ENCODE data around the gene RIOX2. TPM values are rescaled to one million over a fixed set of nuclear protein-coding genes. Genes with fewer than 3 reads are reported as not detected.

The RIOX2 gene
- total RNA-seq, 1 donor from 2014 or later: 34.8 TPM

- H3K4me1 Mint-ChIP-seq: no peaks in the 10 kb centered on the region
- no peaks in the 10 kb centered on the region for H3K9me3 Mint-ChIP-seq
- ChIA-PET POLR2A (no interaction called here), CTCF (no interaction called here)
- no peak for TF ChIP-seq CTCF (IDR thresholded peaks at IDR 0.05)
- H3K27me3 Mint-ChIP-seq: peaks cover 3% of the 10 kb centered on the region
- intact Hi-C loops (cut with micrococcal nuclease): no loop called here
- ATAC-seq (ENCODE audit: low read depth) (no peak), DNase-seq (no peak)
- H3K27ac Mint-ChIP-seq: no peak overlapping the region
- no peak overlapping the region for H3K4me3 Mint-ChIP-seq
- no peaks in the 10 kb centered on the region for H3K36me3 Mint-ChIP-seq (ENCODE audit: low read depth)
These were observed 9.7 kb upstream of the RIOX2 start for GRCh38 chr3:97981886-97982285.

- no peak for DNase-seq
- H3K4me3 Mint-ChIP-seq: no peak overlapping the region
- no peaks in the 10 kb centered on the region for H3K9me3 Mint-ChIP-seq
- H3K27me3 Mint-ChIP-seq: no peaks in the 10 kb centered on the region
- CTCF ChIA-PET: no interaction called here
- ATAC-seq (ENCODE audit: low read depth): no peak
- no peaks in the 10 kb centered on the region for H3K4me1 Mint-ChIP-seq
- H3K36me3 Mint-ChIP-seq (ENCODE audit: low read depth): no peaks in the 10 kb centered on the region
- TF ChIP-seq CTCF (IDR thresholded peaks at IDR 0.05): no peak
- POLR2A ChIA-PET: no interaction called here
- no peak overlapping the region for H3K27ac Mint-ChIP-seq
- intact Hi-C loops (cut with micrococcal nuclease): no loop called here
These were observed 7.4 kb upstream of the RIOX2 start for GRCh38 chr3:97979610-97980009.

GRCh38 chr3:97975466-97975865, 3.2 kb upstream of the RIOX2 start:
- Mint-ChIP-seq H3K4me3 (no peak overlapping the region), H3K36me3 (ENCODE audit: low read depth) (peaks cover 2% of the 10 kb centered on the region), H3K27ac (no peak overlapping the region), H3K4me1 (peaks cover 19% of the 10 kb centered on the region), H3K9me3 (no peaks in the 10 kb centered on the region), H3K27me3 (no peaks in the 10 kb centered on the region)
- TF ChIP-seq CTCF (IDR thresholded peaks at IDR 0.05): no peak
- ChIA-PET CTCF (no interaction called here), POLR2A (no interaction called here)
- intact Hi-C loops (cut with micrococcal nuclease): no loop called here
- ATAC-seq (ENCODE audit: low read depth): no peak
- no peak for DNase-seq

GRCh38 chr3:97974996-97975395, 2.8 kb upstream of the RIOX2 start:
- Mint-ChIP-seq H3K27ac (no peak overlapping the region), H3K9me3 (no peaks in the 10 kb centered on the region), H3K27me3 (no peaks in the 10 kb centered on the region), H3K36me3 (ENCODE audit: low read depth) (peaks cover 2% of the 10 kb centered on the region), H3K4me1 (peaks cover 24% of the 10 kb centered on the region), H3K4me3 (no peak overlapping the region)
- no peak for TF ChIP-seq CTCF (IDR thresholded peaks at IDR 0.05)
- no peak for ATAC-seq (ENCODE audit: low read depth)
- DNase-seq: no peak
- intact Hi-C loops (cut with micrococcal nuclease): loop anchor here (5.0 kb wide), 3 partner anchors 47 to 927 kb away; partner anchors contain the start of genes CPOX and DCBLD2
- POLR2A ChIA-PET: no interaction called here
- CTCF ChIA-PET: no interaction called here

- intact Hi-C loops (cut with micrococcal nuclease): loop anchor here (1.0 to 5.0 kb wide), 5 partner anchors 49 to 929 kb away; partner anchors contain the start of genes ARL6, CPOX and DCBLD2
- Mint-ChIP-seq H3K27me3 (no peaks in the 10 kb centered on the region), H3K36me3 (ENCODE audit: low read depth) (peaks cover 2% of the 10 kb centered on the region), H3K9me3 (no peaks in the 10 kb centered on the region), H3K4me1 (peaks cover 31% of the 10 kb centered on the region), H3K27ac (peak overlapping the region; percentile 35), H3K4me3 (peak overlapping the region; percentile 69)
- no peak for TF ChIP-seq CTCF (IDR thresholded peaks at IDR 0.05)
- ChIA-PET CTCF (no interaction called here), POLR2A (no interaction called here)
- ATAC-seq (ENCODE audit: low read depth) (no peak), DNase-seq (no peak)
These were observed 745 bp upstream of the RIOX2 start for GRCh38 chr3:97972976-97973375.

Data from activated B cell treated with CpG ODN at 0.5 μM for 24 hours (primary cell).